PC-3 (cell line): Measurements from ENCODE around the gene SLAIN1.

Source experiments
- EZH2 ChIP-seq: fragments of 300-600 bp; sonication (generic); IDR thresholded peaks from one replicate; pipeline ENCODE4 v1.6.1; 2017; ENCODE audit warnings: antibody characterized with exemption, mild to moderate bottlenecking, low read length; ENCODE audit not compliant: unreplicated experiment
- EZH2phosphoT487 ChIP-seq: fragments of 300-600 bp; sonication (generic); IDR thresholded peaks from 2 replicates; pipeline ENCODE4 v1.6.1; 2018; ENCODE audit warnings: mild to moderate bottlenecking, antibody characterized with exemption, low read length, borderline replicate concordance
- TF ChIP-seq, protein P1 (sequence below): fragments of 300-600 bp; sonication (generic); conservative IDR thresholded peaks from 2 replicates; pipeline ENCODE4 v1.5.1; 2017; ENCODE audit warnings: antibody characterized with exemption, low read depth, mild to moderate bottlenecking, low read length

DNA sequence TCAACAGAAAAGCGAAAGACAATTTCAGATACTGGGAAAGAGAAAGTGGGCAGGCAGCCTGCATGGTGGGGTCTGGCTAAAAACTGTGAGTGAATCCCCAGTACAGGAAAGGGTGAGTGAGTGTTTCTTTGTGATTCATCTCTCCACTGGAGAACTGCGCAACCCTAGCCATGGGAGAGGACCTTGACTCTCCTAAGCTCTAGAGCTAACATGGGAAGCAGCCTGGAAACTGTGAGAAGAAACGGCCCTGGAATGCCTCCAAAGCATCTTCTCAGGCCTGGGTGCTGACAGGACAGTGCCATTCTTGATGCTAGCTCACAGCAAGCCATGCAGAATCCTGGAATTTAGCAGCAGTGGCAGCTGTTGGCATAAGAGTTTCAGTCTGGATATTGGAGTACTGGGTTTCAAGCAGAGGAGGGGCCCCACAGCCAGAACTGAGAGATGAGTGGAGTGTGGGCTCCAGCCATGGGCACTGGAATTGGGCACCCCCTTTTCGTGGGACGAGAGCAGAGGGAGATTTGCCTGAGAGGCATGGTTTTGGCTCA is 18.7 kb upstream of the SLAIN1 start:
- no peak for TF ChIP-seq EZH2
- TF ChIP-seq, protein P1, sequence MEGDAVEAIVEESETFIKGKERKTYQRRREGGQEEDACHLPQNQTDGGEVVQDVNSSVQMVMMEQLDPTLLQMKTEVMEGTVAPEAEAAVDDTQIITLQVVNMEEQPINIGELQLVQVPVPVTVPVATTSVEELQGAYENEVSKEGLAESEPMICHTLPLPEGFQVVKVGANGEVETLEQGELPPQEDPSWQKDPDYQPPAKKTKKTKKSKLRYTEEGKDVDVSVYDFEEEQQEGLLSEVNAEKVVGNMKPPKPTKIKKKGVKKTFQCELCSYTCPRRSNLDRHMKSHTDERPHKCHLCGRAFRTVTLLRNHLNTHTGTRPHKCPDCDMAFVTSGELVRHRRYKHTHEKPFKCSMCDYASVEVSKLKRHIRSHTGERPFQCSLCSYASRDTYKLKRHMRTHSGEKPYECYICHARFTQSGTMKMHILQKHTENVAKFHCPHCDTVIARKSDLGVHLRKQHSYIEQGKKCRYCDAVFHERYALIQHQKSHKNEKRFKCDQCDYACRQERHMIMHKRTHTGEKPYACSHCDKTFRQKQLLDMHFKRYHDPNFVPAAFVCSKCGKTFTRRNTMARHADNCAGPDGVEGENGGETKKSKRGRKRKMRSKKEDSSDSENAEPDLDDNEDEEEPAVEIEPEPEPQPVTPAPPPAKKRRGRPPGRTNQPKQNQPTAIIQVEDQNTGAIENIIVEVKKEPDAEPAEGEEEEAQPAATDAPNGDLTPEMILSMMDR = no peak
- TF ChIP-seq EZH2phosphoT487 = no peak
